ENCODE measurements around the gene GPX6.
A peak's percentile ranks its signal among the peaks of the same experiment; 100 is the strongest.
"Not testable (repeated sequence)": the region's sequence is repeated elsewhere in the genome, so short reads cannot be mapped to it uniquely, and the experiment has no call there.

The GPX6 gene

GRCh38 chr6:28505733-28506132, 9.9 kb downstream of the GPX6 start:
- H3K4me3 ChIP-seq (ENCODE audit: low read depth, low read length): no peak overlapping the region
- no peak for DNase-seq (ENCODE audit: low read depth)
- no peak for TF ChIP-seq CTCF (IDR thresholded peaks at IDR 0.05; ENCODE audit: control insufficient read depth, extremely low read depth, insufficient read depth)

- DNase-seq (ENCODE audit: low read depth); H3K4me3 ChIP-seq (ENCODE audit: low read depth, low read length): not testable (repeated sequence)
These were observed 12.8 kb downstream of the GPX6 start for GRCh38 chr6:28502709-28503305.

- DNase-seq (ENCODE audit: low read depth); H3K4me3 ChIP-seq (ENCODE audit: low read depth, low read length): not testable (repeated sequence)
These were observed 13.5 kb downstream of the GPX6 start for GRCh38 chr6:28502136-28502535.

GRCh38 chr6:28501259-28501658, 14.3 kb downstream of the GPX6 start:
- no peak overlapping the region for H3K4me3 ChIP-seq (ENCODE audit: low read depth, low read length)
- DNase-seq (ENCODE audit: low read depth): no peak
- TF ChIP-seq CTCF (IDR thresholded peaks at IDR 0.05; ENCODE audit: control insufficient read depth, extremely low read depth, insufficient read depth): no peak

GRCh38 chr6:28497893-28498292, 17.7 kb downstream of the GPX6 start:
- DNase-seq (ENCODE audit: low read depth): no peak
- no peak for TF ChIP-seq CTCF (IDR thresholded peaks at IDR 0.05; ENCODE audit: control insufficient read depth, extremely low read depth, insufficient read depth)
- no peak overlapping the region for H3K4me3 ChIP-seq (ENCODE audit: low read depth, low read length)

- no peak for DNase-seq (ENCODE audit: low read depth)
- no peak overlapping the region for H3K4me3 ChIP-seq (ENCODE audit: low read depth, low read length)
- TF ChIP-seq CTCF (IDR thresholded peaks at IDR 0.05; ENCODE audit: control insufficient read depth, extremely low read depth, insufficient read depth): no peak
These were observed 18.3 kb downstream of the GPX6 start for GRCh38 chr6:28497306-28497705.

- no peak overlapping the region for H3K4me3 ChIP-seq (ENCODE audit: low read depth, low read length)
- peak; percentile 62 for TF ChIP-seq CTCF (IDR thresholded peaks at IDR 0.05; ENCODE audit: control insufficient read depth, extremely low read depth, insufficient read depth)
- DNase-seq (ENCODE audit: low read depth): no peak
These were observed 19.4 kb downstream of the GPX6 start for GRCh38 chr6:28496099-28496779.

GRCh38 chr6:28491984-28492317, 23.6 kb downstream of the GPX6 start:
- TF ChIP-seq CTCF (IDR thresholded peaks at IDR 0.05; ENCODE audit: control insufficient read depth, extremely low read depth, insufficient read depth): no peak
- no peak for DNase-seq (ENCODE audit: low read depth)
- H3K4me3 ChIP-seq (ENCODE audit: low read depth, low read length): no peak overlapping the region
